PC-3 (cell line): Measurements from ENCODE around the gene GABARAPL2. TPM values are rescaled to one million over a fixed set of nuclear protein-coding genes. Genes with fewer than 3 reads are reported as not detected.
"Not testable (repeated sequence)": the region's sequence is repeated elsewhere in the genome, so short reads cannot be mapped to it uniquely, and the experiment has no call there.

Source experiments
- ATAC-seq: fragments of 200-7000 bp; cut with Tn5 transposase; 2 replicates; pipeline ENCODE4 v1.9.1; 2020; ENCODE audit warnings: mild to moderate bottlenecking, moderate library complexity
- BruUV-seq: library from RNA; stranded (reverse); fragments of 400-500 nt; replicated peaks from 2 replicates; lab custom pipeline; 2021; lab: Mats Ljungman, UMichigan
- CTCF ChIA-PET: fragments of 300-600 bp; sonication (Branson Sonifier 250); formaldehyde crosslinking; loops from one replicate; lab custom pipeline; 2022; ENCODE audit warnings: antibody characterized with exemption; lab: Charles Lee
- POLR2A ChIA-PET: fragments of 300-600 bp; sonication (Branson Sonifier 250); formaldehyde crosslinking; loops from one replicate; lab custom pipeline; 2022; ENCODE audit warnings: antibody characterized with exemption; ENCODE audit not compliant: unreplicated experiment; lab: Charles Lee
- DNase-seq: peaks from one replicate; pipeline ENCODE4 v3.0.0-alpha.2; 2015
- H2AFZ ChIP-seq: fragments of 300-600 bp; sonication (generic); 2 replicates; pipeline ENCODE4 v1.6.0; 2016; ENCODE audit warnings: antibody characterized with exemption, low read length
- H3F3A ChIP-seq: fragments of 300-600 bp; sonication (generic); one replicate; pipeline ENCODE4 v1.6.0; 2017; ENCODE audit warnings: antibody characterized with exemption, low read length, control low read depth, mild to moderate bottlenecking; ENCODE audit not compliant: unreplicated experiment
- H3K27ac ChIP-seq: fragments of 300-600 bp; sonication (generic); 2 replicates; pipeline ENCODE4 v1.5.1; 2016; ENCODE audit warnings: mild to moderate bottlenecking, low read length
- H3K27me3 ChIP-seq: fragments of 300-600 bp; sonication (generic); 2 replicates; pipeline ENCODE4 v1.6.1; 2016; ENCODE audit warnings: low read length, mixed read lengths
- H3K36me3 ChIP-seq: fragments of 300-600 bp; sonication (generic); 2 replicates; pipeline ENCODE4 v1.6.1; 2016; ENCODE audit warnings: low read depth, mixed run types, low read length, mixed read lengths
- H3K4me1 ChIP-seq: fragments of 300-600 bp; sonication (generic); 2 replicates; pipeline ENCODE4 v1.5.1; 2016; ENCODE audit warnings: low read length; ENCODE audit not compliant: insufficient read depth
- H3K4me2 ChIP-seq: fragments of 300-600 bp; sonication (generic); 2 replicates; pipeline ENCODE4 v1.6.0; 2016; ENCODE audit warnings: low read length
- H3K4me3 ChIP-seq: fragments of 300-600 bp; sonication (generic); 2 replicates; pipeline ENCODE4 v1.5.1; 2016; ENCODE audit warnings: mild to moderate bottlenecking, low read length, mixed read lengths
- H3K79me2 ChIP-seq: fragments of 300-600 bp; sonication (generic); 2 replicates; pipeline ENCODE4 v1.6.1; 2017; ENCODE audit warnings: low read length, mixed read lengths
- H3K9ac ChIP-seq: fragments of 300-600 bp; sonication (generic); 2 replicates; pipeline ENCODE4 v1.6.0; 2016; ENCODE audit warnings: mild to moderate bottlenecking, low read length
- H3K9me2 ChIP-seq: fragments of 300-600 bp; sonication (generic); replicated peaks from 2 replicates; pipeline ENCODE4 v1.6.1; 2016; ENCODE audit warnings: mixed run types, low read length, mixed read lengths
- H3K9me3 ChIP-seq: fragments of 300-600 bp; sonication (generic); 2 replicates; pipeline ENCODE4 v1.6.1; 2016; ENCODE audit warnings: low read length, mixed read lengths
- H4K20me1 ChIP-seq: fragments of 300-600 bp; sonication (generic); 2 replicates; pipeline ENCODE4 v1.6.1; 2016; ENCODE audit warnings: low read length, mixed read lengths
- EZH2 ChIP-seq: fragments of 300-600 bp; sonication (generic); IDR thresholded peaks from one replicate; pipeline ENCODE4 v1.6.1; 2017; ENCODE audit warnings: antibody characterized with exemption, mild to moderate bottlenecking, low read length; ENCODE audit not compliant: unreplicated experiment
- EZH2phosphoT487 ChIP-seq: fragments of 300-600 bp; sonication (generic); IDR thresholded peaks from 2 replicates; pipeline ENCODE4 v1.6.1; 2018; ENCODE audit warnings: mild to moderate bottlenecking, antibody characterized with exemption, low read length, borderline replicate concordance
- intact Hi-C: fragments of 100-400 bp; cut with micrococcal nuclease; formaldehyde crosslinking; loops from 2 replicates; pipeline ENCODE4 v1.9.0; 2023
- total RNA-seq: library from RNA; depleted of rRNA; stranded (reverse); fragments of >200 nt; gene quantifications from 2 replicates; pipeline ENCODE4 v1.2.3, GENCODE V29; 2014
- TF ChIP-seq, protein P1 (sequence below): fragments of 300-600 bp; sonication (generic); conservative IDR thresholded peaks from 2 replicates; pipeline ENCODE4 v1.5.1; 2017; ENCODE audit warnings: antibody characterized with exemption, low read depth, mild to moderate bottlenecking, low read length

Gene GABARAPL2
- total RNA-seq, 1 experiment from 2014 or later = 24.7 TPM

DNA sequence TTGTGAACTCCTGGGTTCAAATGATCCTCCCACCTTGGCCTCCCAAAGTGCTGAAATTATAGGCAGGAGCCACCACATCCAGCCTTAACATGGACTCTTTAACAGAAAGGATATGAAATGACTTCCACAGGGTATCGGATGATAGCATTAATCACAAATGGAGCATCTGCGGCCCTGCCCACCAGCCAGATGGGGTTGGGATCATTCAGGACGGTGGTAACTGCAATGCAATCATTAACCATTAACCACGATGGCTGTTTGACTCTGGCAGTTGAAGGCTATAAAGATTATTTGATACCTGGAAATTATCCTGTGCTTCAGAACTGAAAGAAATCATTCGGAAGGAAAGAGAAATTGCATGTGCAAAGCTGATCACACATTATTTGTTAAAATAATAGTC is 24.9 kb upstream of the GABARAPL2 start:
- Histone ChIP-seq H3K27me3 (no peaks in the 10 kb centered on the region), H3K9ac (no peak overlapping the region), H3K36me3 (no peaks in the 10 kb centered on the region), H3K9me2 (no peaks in the 10 kb centered on the region), H3K79me2 (no peaks in the 10 kb centered on the region), H3K9me3 (no peaks in the 10 kb centered on the region), H2AFZ (no peak overlapping the region), H3F3A (no peaks in the 10 kb centered on the region), H3K4me2 (no peak overlapping the region), H3K4me1 (no peaks in the 10 kb centered on the region), H4K20me1 (no peaks in the 10 kb centered on the region), H3K27ac (no peak overlapping the region), H3K4me3 (no peak overlapping the region)
- intact Hi-C loops = no loop called here
- ChIA-PET POLR2A (no interaction called here), CTCF (no interaction called here)
- ATAC-seq = no peak
- TF ChIP-seq EZH2phosphoT487 (no peak), EZH2 (no peak)
- TF ChIP-seq, protein P1, sequence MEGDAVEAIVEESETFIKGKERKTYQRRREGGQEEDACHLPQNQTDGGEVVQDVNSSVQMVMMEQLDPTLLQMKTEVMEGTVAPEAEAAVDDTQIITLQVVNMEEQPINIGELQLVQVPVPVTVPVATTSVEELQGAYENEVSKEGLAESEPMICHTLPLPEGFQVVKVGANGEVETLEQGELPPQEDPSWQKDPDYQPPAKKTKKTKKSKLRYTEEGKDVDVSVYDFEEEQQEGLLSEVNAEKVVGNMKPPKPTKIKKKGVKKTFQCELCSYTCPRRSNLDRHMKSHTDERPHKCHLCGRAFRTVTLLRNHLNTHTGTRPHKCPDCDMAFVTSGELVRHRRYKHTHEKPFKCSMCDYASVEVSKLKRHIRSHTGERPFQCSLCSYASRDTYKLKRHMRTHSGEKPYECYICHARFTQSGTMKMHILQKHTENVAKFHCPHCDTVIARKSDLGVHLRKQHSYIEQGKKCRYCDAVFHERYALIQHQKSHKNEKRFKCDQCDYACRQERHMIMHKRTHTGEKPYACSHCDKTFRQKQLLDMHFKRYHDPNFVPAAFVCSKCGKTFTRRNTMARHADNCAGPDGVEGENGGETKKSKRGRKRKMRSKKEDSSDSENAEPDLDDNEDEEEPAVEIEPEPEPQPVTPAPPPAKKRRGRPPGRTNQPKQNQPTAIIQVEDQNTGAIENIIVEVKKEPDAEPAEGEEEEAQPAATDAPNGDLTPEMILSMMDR = no peak
- no peak for DNase-seq
- BruUV-seq = no TSS peak

DNA sequence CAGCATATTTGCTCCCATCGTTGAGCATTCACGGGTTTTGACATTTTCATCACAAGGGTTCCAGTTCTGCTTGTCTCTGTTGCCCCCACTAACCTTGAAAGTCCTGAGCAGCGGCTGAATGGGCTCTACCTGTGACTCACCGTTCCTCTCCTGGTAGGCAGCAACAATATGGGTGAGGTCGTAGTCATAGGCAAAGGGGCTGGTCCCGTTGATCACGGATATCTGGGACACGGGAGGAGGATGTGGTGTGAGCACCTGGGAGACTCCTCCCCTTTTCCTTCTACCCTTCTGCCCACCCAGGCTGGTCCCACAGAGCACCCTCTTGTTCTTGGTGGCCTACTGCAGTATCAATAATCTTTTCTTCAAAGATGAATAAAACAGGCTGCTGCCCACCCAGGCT is 23.7 kb upstream of the GABARAPL2 start:
- H3K9me3 ChIP-seq, DNase-seq, H4K20me1 ChIP-seq, ATAC-seq, H3K9ac ChIP-seq, H3K36me3 ChIP-seq, BruUV-seq, H3K27ac ChIP-seq, H3K79me2 ChIP-seq, H3F3A ChIP-seq, H3K27me3 ChIP-seq, intact Hi-C loops, CTCF ChIA-PET, H2AFZ ChIP-seq, H3K9me2 ChIP-seq, POLR2A ChIA-PET, H3K4me2 ChIP-seq, H3K4me3 ChIP-seq, H3K4me1 ChIP-seq: not testable (repeated sequence)

DNA sequence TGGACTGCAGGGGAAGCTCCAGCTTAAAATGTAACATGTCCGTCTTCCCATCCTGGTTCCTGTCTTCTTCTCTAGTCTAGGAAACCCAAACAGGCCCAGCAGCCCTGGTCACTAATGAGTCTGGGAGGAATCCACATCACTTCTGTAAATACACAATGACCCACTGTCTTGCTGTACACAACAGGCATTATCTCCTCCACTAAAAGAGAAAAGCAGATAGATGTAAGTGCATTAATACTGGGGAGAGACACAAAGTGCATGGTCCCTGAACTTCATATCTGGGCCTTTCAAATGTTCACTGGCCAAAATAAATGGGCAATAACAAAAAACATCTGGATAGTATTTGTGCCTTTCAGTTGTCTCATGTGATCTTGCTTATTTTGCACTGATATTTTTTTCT is 20.3 kb upstream of the GABARAPL2 start:
- H3K4me2 ChIP-seq, H3K27me3 ChIP-seq, CTCF ChIA-PET, BruUV-seq, POLR2A ChIA-PET, H3K36me3 ChIP-seq, H3F3A ChIP-seq, H3K27ac ChIP-seq, ATAC-seq, H3K9ac ChIP-seq, H3K4me1 ChIP-seq, intact Hi-C loops, H2AFZ ChIP-seq, H4K20me1 ChIP-seq, H3K4me3 ChIP-seq, DNase-seq, H3K9me3 ChIP-seq, H3K79me2 ChIP-seq, H3K9me2 ChIP-seq: not testable (repeated sequence)

DNA sequence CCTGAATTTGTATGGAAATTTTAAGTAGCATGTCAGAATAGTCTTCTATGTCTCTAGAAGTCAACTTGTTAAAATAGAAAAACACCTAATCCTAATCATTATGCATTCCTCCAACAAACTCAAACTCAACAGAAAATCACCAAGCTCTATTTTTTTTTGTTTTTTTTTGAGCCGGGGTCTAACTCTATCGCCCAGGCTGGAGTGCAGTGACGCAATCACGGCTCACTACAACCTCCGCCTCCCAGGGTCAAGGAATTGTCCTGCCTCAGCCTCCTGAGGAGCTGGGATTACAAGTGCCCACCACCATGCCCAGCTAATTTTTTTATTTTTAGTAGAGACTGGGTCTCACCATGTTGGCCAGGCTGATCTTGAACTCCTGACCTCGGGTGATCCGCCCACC is 19.9 kb upstream of the GABARAPL2 start:
- H3K27ac ChIP-seq = no peak overlapping the region
- no peak overlapping the region for H2AFZ ChIP-seq
- H4K20me1 ChIP-seq = no peaks in the 10 kb centered on the region
- CTCF ChIA-PET = no interaction called here
- no peak for ATAC-seq
- no peak for TF ChIP-seq EZH2
- TF ChIP-seq, protein P1 = no peak
- TF ChIP-seq EZH2phosphoT487 = no peak
- no TSS peak for BruUV-seq
- H3K36me3 ChIP-seq = no peaks in the 10 kb centered on the region
- H3K9me2 ChIP-seq = no peaks in the 10 kb centered on the region
- no peaks in the 10 kb centered on the region for H3F3A ChIP-seq
- no peaks in the 10 kb centered on the region for H3K27me3 ChIP-seq
- H3K79me2 ChIP-seq = no peaks in the 10 kb centered on the region
- POLR2A ChIA-PET = no interaction called here
- no peaks in the 10 kb centered on the region for H3K9me3 ChIP-seq
- H3K9ac ChIP-seq = no peak overlapping the region
- H3K4me2 ChIP-seq = no peak overlapping the region
- no peaks in the 10 kb centered on the region for H3K4me1 ChIP-seq
- intact Hi-C loops = no loop called here
- DNase-seq = no peak
- no peak overlapping the region for H3K4me3 ChIP-seq

DNA sequence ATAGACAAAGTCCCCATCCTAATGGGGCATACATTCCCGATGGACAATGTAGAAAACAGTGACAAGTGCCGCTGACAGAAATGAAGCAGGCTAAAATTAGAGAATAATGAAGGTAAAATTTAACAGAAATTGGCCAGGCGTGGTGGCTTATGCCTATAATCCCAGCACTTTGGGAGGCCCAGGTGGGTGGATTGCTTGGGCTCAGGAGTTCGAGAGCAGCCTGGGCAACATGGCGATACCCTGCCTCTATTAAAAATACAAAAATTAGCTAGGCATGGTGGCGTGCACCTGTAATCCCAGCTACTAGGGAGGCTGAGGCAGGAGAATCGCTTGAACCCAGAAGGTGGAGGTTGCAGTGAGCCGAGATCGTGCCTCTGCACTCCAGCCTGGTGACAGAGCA is 17.7 kb upstream of the GABARAPL2 start:
- H3K27ac ChIP-seq, CTCF ChIA-PET, H3K36me3 ChIP-seq, DNase-seq, H3K79me2 ChIP-seq, H3K9me3 ChIP-seq, H4K20me1 ChIP-seq, H3K4me1 ChIP-seq, H3K9me2 ChIP-seq, H3K9ac ChIP-seq, POLR2A ChIA-PET, H3K27me3 ChIP-seq, BruUV-seq, H3K4me2 ChIP-seq, intact Hi-C loops, H3K4me3 ChIP-seq, H3F3A ChIP-seq, ATAC-seq, H2AFZ ChIP-seq: not testable (repeated sequence)
